HK-2 (cell line): ENCODE results near the gene IMPDH1.

Experiments
- DNase-seq: peaks from one replicate; pipeline ENCODE4 v3.0.0-alpha.2; 2018; ENCODE audit not compliant: unreplicated experiment

Gene IMPDH1

DNA sequence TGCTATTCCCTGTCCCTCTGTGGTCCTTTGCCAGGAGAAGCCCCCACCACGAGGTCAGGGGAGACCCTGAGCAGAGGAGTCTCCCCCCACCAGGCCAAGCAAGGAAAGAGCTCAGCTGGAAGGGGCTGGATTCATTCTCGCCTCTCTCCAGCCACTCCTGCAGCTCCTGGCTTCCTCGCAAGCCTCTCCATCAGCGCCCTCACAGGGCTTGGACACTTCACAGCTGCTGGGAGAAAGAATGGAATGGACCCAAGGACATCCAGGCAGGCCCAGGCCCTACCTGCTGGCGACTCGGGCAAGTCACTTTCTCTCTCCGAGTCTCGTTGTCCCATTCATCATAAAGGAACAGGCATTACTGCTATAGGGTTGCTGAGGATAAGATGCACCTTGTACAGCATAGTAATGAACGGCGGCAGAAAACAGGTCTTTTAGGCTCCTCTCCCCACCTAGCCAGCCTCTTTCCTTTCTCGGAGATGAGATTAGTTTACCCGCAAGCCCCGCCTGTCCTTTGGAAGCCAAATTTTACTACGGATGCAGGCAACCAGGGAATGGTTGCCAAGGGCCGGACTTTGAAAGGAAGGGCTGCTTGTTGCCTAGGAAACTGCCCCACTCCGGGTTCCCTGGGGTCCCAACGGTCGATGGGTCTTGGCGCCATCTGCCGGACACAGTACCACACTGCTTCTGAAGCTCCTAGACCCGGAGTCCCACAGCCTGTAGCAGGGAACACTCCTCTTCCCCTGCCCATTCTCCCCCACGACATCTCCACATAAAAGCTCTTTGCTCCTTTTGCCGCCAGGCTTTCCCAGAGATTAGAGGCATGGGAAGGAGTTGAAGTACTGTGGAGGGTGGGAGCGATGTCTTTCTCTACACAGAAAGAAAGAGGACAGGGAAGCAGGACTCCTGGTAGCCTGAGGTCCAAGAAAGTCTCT lies 22.3 kb downstream of the IMPDH1 start:
- peak; percentile 73 for DNase-seq

DNA sequence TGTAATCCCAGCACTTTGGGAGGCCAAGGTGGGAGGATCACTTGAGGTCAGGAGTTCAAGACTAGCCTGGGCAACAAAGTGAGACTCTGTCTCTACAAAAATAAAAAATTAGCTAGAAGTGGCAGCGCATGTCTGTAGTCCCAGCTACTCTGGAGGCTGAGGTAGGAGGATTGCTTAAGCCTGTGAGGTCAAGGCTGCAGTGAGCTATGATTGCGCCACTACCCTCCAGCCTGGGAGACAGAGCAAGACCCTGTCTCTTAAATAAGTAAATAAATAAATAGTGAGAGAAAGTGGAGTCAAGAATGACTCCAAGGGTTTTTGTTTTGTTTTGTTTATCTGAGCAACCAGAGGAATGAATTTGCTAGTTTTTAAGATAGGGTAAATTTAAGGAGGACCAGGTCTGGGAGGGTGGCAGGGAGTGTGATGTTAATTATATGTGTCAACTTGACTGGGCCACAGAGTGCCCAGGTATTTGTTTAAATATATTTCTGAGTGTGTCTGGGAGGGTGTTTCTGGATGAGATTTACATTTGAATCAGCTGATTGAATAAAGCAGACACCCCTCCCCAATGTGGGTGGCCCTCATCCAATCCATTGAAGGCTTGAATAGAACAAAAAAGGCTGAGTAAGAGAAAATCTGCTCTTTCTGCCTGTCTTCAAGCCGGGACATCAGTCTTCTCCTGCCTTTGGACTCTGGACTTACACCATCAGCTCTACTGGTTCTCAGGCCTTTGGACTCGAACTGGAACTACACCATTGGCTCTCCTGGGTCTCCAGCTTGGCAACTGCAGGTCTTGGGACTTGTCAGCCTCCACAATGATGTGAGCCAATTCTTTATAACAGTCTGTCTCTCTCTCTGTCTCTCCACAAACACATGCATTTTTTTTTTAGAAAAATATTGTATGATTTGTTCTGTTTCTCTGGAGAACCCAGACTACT lies 23.5 kb downstream of the IMPDH1 start:
- DNase-seq, result no peak

DNA sequence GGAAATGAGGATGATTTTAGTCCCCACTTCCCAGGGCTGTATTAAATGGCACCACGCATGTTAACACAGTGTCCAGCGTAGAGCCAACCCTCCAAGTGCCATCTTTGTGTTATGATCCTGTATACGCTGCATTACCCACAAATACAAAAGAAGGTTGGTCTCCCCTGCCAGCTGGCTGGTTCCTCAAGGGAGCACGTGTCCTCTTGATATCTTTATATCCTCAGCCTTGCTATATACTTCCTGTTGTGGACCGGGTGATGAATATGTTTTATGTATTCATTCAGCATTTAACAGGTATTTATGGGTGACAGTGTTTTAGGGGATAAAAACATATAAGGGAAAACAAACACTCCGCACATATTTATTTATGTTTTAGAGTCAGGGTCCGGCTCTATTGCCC lies 25.1 kb downstream of the IMPDH1 start:
- no peak for DNase-seq

DNA sequence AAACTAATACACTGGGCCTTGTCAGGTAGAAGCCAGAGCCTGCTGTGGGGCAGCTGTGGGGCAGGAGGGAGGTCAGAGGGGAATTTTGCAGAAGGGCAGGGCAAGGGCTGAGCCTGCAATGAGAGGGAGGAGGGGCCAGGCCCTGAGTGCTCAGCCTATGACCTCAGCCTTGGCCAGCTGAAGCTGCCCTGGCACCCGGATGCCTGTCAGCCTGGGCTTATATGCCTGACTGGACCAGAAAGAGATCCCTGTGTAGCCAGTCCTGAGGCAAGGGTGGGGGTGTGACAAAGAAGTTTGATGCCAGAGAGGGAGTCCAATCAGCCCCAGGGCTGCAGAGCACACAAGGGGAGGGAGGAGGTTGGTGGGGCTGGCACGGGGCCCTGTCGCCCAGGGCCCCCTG lies 26.0 kb downstream of the IMPDH1 start:
- DNase-seq, result peak; percentile 48

DNA sequence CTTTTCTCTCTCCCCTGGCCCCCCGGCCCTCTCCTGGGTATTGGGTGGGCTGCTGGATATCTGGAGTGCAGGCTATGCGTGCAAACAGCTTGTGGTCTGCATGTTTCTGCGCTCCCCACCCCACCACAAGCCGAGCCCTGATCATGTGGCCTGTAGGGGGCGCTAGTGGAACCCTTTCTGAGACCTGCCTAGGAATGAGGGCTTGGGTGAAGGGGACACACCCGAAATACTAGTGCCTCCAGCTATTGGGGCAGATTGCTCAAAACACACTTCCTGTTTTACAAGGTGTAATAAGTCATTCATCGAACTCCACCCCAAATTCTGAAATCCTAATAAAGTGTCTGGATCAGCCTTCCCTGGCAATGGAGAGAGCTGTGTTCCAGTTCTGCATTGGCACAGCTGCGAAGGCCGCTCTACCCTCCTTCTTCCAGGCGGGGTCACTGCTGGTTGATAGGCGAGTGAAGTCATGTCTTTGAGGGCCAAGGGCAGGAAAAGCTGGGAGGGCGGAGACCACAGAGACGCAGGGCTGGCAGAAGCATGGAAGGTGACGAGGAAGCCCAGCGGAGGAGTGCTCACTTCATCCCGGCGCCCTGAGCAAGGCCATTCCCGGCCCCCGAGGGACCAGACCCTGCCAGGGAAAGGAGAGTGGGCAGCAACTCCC lies 28.5 kb downstream of the IMPDH1 start:
- DNase-seq, result no peak

DNA sequence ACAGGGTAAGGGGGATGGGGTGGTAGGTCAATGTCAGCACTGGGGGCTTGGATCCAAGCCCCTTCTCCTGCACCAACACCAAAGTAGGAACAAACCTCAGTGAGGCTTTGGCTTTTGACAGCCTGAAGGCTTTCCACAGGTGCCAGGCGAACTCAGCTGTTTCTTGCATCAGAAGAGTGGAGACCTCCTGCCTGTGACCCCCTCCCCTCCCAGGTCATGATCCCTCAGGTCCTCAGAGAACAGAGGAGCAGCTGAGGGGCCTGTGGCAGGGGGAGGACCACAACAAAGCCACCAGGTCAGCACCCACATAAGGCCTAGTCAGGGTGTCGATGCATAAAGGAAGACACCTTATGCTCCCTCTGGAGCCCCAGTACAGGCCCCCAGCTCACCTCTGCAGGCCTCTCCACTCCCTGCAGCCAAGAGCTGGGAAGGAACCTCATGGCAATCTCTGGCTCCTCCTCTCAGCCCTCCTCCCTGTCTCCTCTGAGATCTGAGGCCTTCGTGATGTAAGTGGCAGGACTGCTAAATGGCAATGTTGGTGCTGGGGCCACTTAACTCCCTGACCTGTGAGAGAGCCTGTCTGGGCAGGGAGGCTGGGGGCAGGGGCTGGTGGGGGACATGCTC lies 29.2 kb downstream of the IMPDH1 start:
- DNase-seq, result no peak

DNA sequence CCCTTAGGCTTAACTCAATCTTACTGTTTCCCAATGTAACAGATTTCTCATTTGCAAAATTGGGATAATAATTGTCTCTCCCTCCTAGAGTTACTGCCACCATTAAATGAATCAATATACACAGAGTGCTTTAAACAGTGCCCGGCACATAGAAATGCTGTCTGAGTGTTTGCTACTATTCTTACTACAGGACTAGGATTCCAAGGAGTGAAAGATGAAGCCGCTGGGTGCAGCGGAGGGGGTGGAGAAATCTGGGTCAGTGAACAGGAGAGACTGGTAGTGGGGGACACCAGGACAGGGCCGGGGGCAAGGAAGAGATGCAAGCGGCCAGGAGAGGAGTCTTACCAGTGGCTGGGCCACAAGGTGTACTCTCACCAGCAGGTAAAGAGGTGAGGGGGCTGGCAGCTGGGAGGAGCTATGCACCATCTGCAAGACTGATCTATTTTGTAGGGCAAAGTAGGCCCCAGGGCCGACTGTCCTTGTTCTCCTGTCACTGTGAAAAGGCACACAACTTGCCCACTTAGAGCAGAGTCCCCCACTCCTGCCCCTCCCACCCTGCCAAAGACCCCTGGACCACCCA lies 29.8 kb downstream of the IMPDH1 start:
- DNase-seq, result no peak

DNA sequence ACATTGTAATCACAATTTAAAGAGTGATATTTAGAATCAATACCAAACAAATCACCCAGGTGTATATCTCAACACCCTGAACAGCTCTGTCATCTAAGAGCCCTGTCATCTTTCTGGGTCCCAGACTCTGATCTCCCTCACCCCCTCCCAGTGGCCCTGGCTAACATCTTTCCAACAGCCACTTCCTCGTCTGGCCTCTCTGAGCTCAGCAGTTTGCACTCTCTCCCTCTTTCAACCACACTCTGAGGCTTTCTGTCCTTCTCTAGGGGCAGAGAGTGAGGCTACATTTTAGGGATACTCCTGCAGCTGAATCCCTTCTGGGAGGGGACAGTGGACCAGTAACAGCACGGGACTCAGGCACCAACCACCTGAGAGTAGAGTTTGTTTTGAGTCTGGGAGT lies 31.1 kb downstream of the IMPDH1 start:
- DNase-seq, result no peak

DNA sequence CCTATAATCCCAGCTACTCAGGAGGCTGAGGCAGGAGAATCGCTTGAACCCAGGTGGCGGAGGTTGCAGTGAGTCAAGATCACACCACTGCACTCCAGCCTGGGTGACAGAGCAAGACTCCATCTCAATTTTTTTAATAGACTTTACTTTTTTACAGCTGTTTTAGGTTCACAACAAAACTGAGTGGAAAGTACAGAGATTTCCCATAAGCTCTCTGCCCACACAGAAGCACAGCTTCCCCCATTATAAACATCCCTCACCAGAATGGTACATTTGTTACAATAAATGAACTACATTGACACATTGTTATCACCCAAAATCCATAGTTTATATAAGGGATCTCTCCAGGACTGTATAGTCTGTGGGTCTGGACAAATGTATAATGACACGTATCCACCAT lies 33.7 kb downstream of the IMPDH1 start:
- DNase-seq, result no peak

DNA sequence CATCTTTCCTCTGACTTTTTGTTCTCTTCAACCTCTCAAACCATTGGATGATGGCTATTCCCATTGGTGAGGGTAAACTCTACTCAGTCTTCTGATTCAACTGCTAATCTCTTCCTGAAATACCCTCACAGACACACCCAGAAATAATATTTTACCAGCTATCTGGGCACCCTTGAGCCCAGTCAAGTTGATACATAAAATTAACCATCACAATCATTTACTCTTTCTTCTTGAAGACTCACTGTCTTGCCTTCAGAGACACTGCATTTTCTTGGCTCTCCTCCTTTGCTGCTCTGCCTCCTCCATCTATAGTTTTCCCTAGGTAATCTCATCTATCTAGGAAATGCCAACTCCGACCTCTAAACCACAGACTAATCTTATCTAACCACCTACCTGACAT lies 35.7 kb downstream of the IMPDH1 start:
- no peak for DNase-seq

DNA sequence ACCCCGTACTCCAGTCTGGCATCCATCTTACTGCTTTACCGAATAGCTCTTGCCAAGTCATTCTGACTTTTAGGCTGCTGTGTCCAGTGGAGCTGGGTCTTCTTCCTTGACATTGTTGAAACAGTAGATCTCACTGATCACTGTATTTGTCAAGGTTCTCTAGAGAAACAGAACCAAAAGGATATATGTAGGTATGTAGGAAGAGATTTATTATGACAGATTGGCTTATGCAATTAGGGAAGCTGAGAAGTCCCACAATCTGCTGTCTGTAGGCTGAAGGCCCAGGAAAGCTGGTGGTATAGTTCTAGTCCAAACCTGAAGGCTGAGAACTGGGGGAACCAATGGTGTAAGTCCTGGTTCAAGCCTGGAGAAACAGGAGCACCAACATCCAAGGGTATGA lies 36.2 kb downstream of the IMPDH1 start:
- DNase-seq, result no peak

DNA sequence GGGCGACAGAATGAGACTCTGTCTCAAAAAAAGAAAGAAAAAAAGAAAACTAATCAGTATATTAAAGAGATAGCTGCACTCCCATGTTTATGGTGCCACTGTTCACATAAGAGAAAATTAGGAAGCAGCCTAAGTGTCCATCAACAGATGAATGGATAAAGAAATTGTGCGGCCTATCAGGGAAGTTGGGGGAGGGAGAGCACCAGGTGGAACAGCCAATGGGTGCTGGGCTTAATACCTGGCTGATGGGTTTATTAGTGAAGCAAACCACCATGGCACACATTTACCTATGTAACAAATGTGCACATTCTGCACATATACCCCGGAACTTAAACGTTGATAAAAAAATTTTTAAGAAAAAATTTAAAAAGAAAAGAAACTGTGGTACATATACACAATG lies 39.3 kb downstream of the IMPDH1 start:
- no peak for DNase-seq

DNA sequence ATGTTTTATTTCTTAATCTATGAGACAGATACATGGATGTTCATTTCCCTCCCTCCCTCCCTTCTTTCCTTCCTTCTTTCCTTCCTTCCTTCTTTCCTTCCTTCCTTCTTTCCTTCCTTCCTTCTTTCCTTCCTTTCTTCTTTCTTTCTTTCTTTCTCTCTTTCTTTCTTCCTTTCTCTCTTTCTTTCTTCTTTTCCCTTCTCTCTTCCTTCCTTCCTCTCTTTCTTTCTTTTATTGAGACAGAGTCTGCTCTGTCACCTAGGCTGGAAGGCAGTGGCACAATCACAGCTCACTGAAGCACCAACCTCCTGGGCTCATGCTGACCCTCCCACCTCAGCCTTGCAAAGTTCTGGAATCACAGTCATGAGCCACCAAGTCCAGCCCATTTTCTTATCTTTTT lies 42.8 kb downstream of the IMPDH1 start:
- no peak for DNase-seq

DNA sequence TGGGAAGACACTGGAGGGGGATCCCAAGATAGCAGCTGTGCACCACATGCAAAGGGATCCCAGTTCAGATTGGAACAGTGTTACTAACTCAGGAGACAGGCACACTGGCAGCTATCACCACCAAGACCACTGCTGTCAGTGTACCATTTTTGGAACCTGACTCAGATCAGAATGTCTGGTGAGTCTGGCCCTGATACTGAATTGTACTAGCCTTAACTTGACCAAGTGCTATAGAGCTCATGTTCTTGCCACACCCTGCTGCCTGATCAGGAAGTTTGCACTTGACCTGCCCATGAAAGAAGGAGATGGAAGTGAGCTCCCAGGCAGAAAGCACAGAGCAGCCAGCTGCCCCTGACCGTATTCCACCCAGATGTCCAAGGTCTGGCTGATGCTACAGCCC lies 43.5 kb downstream of the IMPDH1 start:
- no peak for DNase-seq

DNA sequence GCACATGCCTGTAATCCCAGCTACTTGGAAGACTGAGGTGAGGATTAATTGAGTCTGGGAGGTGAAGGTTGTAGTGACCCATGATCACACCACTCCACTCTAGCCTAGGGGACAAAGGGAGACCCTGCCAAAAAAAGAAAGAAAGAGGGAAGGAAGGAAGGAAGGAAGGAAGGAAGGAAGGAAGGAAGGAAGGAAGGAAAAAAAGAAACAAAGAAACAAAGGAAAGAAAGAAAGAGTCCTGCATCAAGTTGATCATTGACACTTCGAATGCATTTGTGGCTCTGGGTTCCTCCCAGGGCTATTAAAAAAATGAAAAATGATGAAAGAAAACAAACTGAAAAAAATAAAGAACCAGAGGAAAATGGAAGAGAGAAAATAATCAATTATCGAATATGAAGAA lies 44.4 kb downstream of the IMPDH1 start:
- no peak for DNase-seq

DNA sequence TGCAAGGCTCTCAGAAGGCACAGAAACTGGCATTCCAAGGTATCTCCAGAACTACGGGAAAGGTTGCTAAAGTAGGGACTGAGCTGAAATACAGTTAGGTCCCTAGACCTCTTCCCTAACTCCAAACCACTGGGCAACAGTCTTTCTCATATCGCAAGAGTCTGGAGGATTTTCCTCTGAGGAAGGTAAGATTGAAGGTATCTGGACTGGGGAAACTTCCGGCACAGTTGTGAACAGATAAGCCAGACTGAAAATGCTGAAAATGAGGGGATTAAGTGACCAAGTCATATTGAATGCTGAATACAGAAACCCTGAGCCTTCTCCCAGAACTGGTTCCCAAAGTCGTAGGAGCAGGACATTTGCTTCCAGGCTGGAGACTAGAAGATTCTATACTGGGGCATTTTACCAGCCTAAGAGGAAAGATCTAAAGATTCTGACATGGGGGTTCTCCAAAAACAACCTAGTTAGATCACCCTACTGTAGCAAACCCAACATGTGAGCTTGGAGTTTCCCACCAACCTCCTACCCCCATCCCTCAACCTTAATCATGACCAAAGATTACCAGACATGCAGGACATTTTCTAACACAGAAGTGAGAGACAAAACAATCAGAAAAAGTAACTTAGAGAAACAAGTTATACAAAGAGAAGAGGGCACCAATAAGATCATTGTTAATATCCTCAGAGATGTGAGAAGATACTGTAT lies 45.5 kb downstream of the IMPDH1 start:
- no peak for DNase-seq

DNA sequence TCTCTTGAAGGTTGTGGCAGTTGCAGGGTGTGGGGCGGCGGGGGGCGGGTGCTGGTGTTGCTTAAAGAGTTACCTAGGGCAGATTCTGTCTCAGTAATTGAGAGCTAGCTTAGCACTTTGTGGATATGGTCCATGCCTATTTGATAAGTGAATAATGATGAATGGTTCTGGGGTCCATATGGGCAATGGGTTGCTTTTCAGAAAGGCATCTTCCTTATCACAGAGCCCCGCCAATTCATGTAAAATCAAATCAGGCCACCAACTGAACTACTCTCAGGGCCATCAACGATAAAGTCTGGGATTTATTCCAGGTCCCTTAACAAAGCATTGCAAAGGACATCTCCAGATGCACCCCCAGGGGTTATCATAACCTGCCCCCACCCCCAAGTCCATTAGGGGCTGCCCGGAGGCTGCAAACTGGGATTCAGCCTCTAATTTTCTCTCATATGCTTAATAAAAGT lies 46.5 kb downstream of the IMPDH1 start:
- DNase-seq, result no peak

DNA sequence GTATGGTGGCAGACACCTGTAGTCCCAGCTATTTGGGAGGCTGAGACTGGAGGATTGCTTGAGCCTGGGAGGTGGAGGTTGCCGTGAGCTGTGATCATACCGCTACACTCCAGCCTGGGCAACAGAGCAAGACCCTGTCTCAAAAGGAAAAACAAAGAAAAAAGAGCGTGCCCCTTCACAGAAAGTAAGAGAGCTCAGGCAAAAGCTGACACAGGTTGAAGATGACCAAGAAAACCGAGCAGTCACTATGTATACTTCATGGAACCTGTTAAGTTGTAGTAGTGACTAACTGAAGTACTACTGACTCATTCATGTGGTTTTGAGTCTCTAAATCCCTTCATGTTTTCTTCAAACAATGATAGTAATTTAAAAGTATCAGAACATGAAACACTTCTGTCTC lies 47.1 kb downstream of the IMPDH1 start:
- DNase-seq, result no peak

DNA sequence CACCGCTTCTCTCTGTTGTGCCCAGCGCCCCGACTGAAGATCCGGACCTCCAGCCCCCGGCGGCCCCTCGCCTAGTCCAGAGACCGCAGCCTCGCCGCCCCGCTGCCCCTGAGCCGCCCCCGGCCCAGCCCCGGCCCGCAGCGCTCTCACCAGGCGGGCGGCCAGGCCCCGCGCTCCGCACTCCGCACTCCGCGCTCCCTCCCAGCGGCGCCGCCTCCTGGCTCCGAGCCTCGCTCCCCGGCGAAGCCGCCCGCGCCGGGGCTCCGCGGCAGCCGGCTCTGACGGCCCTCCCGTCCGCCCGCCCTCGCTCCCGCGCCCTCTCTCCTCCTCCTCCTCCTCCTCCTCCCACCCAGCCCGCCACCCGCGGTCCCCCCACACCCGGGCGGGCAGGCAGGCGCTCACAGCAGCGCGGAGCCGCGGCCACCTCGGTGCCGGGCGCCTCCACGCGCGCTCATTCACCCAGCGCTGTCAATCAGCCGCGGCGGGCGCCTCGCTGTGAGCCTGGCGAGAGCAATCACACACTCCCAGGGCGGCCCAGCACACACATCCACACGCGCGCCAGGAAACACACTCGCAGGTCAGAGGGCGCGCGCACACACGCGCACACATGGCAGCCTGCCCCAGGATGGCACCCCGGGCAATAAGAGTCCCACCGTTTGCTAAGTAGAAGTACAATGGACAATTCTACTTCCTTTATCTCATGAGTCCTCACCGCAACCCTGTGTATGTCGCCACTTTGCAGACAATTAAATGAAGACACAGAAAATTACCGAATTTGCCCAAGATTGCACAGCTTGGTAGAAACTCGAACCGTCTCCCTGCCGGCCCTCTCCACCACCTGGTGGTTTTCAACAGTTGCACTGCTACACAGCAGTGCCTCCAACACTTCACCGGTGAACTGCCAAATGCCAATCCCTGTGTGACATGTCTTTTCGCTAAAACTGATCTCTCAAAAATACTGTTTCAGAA lies 48.1 kb downstream of the IMPDH1 start, which contains the start of gene PRRT4:
Gene PRRT4 (minus strand): TSS at position 280 of the 969 bp plus-strand sequence.
- DNase-seq, result peak; percentile 38

DNA sequence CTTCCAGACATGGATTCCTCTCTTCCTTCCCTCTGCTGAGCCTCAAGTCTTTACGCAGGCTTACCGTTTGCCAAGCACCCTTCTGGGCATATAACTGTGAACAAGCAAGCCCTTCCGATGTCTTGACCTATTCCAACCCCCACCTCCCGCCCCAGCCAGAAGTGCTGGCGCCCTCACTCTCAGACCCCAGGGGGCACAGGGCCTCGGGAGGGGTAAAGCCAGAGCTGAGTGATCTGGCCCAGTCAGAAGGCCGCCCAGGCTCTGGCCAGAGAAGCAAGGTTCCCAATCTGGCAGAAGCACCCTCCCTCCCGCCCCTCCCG lies 49.5 kb downstream of the IMPDH1 start:
- no peak for DNase-seq
